Upper lobe of right lung (tissue), 1 donor: ENCODE data around the gene PM20D1. TPM values are rescaled to one million over a fixed set of nuclear protein-coding genes. Genes with fewer than 3 reads are reported as not detected.

Experiments used
- ATAC-seq: fragments of 200-7000 bp; cut with Tn5 transposase; one replicate; pipeline ENCODE4 v1.9.1; 2020; ENCODE audit warnings: mild to moderate bottlenecking, moderate library complexity
- DNase-seq: peaks from one replicate; pipeline ENCODE4 v3.0.0-alpha.2; 2020
- H3K27ac ChIP-seq: fragments of 200-600 bp; one replicate; pipeline ENCODE4 v1.8.0; 2022
- H3K27me3 ChIP-seq: fragments of 200-600 bp; one replicate; pipeline ENCODE4 v1.8.0; 2022; ENCODE audit warnings: mild to moderate bottlenecking
- H3K36me3 ChIP-seq: fragments of 200-600 bp; one replicate; pipeline ENCODE4 v1.8.0; 2022
- H3K4me1 ChIP-seq: fragments of 200-600 bp; one replicate; pipeline ENCODE4 v1.8.0; 2022
- H3K4me3 ChIP-seq: fragments of 200-600 bp; one replicate; pipeline ENCODE4 v1.8.0; 2022; ENCODE audit warnings: mild to moderate bottlenecking
- H3K9me3 ChIP-seq: fragments of 200-600 bp; one replicate; pipeline ENCODE4 v1.8.0; 2022
- intact Hi-C: fragments of 100-400 bp; cut with DNase I; formaldehyde crosslinking; loops from one replicate; pipeline ENCODE4 v1.11.0; 2022
- total RNA-seq: library from RNA; stranded (reverse); fragmentation: NEBNext Ultra II Directional; extraction: Animal tissue kit (Norgen Biotek cat#: 25700); gene quantifications from one replicate; pipeline ENCODE4 v1.2.1, GENCODE V29; 2021
- TF ChIP-seq, protein P1 (sequence below): fragments of 200-600 bp; IDR thresholded peaks from one replicate; pipeline ENCODE4 v1.8.0; 2022; ENCODE audit warnings: antibody characterized with exemption
- donor health status: DM: no; HTN: yes; CAD: no; lungs with severe emphysema.

The PM20D1 gene
- total RNA-seq, 1 donor from 2014 or later = 0.72 TPM

DNA sequence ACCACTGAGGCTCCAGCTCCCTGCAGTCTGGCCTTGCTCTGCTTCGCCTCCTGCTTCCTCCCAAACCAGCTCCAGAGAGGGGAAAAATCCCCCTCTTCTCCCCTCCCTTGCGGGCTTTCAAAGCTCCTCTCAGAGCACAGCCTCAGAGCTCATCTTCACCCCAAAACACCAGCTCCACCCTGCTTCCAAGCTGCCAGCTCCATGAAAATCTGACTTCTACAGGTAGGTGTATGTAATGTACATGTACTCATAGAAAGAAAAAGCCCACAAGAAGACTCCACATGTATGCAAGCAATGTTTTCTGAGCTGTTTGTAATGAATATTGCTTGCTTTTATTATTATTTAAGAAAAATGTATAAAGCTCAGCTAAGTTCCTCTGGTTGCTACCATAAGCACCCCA lies 45.3 kb downstream of the PM20D1 start:
- peaks cover 7% of the 10 kb centered on the region for H3K36me3 ChIP-seq
- intact Hi-C loops = no loop called here
- no peak overlapping the region for H3K27ac ChIP-seq
- no peaks in the 10 kb centered on the region for H3K27me3 ChIP-seq
- DNase-seq = no peak
- TF ChIP-seq, protein P1, sequence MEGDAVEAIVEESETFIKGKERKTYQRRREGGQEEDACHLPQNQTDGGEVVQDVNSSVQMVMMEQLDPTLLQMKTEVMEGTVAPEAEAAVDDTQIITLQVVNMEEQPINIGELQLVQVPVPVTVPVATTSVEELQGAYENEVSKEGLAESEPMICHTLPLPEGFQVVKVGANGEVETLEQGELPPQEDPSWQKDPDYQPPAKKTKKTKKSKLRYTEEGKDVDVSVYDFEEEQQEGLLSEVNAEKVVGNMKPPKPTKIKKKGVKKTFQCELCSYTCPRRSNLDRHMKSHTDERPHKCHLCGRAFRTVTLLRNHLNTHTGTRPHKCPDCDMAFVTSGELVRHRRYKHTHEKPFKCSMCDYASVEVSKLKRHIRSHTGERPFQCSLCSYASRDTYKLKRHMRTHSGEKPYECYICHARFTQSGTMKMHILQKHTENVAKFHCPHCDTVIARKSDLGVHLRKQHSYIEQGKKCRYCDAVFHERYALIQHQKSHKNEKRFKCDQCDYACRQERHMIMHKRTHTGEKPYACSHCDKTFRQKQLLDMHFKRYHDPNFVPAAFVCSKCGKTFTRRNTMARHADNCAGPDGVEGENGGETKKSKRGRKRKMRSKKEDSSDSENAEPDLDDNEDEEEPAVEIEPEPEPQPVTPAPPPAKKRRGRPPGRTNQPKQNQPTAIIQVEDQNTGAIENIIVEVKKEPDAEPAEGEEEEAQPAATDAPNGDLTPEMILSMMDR = no peak
- no peaks in the 10 kb centered on the region for H3K9me3 ChIP-seq
- H3K4me3 ChIP-seq = no peak overlapping the region
- peaks cover 19% of the 10 kb centered on the region for H3K4me1 ChIP-seq
- ATAC-seq = no peak

DNA sequence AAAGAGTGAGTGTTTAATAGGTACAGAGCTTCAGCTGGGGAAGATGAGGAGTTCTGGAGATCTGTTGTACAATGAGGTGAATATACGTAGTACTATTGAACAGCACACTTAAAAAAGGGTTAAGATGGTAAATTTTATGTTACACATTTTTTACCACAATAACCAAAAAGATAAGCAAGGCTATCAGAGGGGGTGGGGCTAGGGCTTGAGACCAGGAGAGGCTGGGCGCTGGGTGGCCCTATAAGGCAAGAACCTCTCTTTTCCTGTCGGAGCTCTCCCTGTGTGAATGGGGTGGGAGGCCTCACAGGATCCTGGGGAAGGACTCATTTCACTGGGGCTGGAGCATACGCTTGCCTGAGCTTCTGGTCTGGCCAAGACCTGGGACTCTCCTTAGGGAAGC lies 45.9 kb downstream of the PM20D1 start:
- DNase-seq (no peak), ATAC-seq (no peak)
- Histone ChIP-seq H3K4me3 (no peak overlapping the region), H3K27me3 (no peaks in the 10 kb centered on the region), H3K4me1 (peaks cover 14% of the 10 kb centered on the region), H3K27ac (no peak overlapping the region), H3K36me3 (peaks cover 12% of the 10 kb centered on the region), H3K9me3 (no peaks in the 10 kb centered on the region)
- intact Hi-C loops = no loop called here
- TF ChIP-seq, protein P1 = no peak

DNA sequence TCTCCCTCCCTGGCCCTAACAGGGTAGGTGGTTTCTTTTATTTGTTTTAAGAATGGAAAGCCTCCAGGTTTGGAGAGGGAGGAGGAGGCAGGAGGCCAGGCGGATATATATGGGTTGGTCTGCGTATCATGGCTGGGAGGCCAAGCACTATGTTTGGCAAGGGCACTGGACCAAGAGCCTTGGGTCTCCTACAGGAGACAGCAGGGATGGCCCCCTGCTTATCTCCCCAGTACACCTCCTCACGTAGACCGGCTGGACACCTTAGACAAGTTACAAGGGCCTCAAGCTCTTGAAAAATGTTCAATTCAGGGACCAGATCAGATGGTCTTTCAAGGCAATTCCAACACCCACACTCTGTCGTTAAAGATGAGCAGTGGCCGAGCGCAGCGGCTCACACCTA lies 47.9 kb downstream of the PM20D1 start:
- H3K27me3 ChIP-seq = no peaks in the 10 kb centered on the region
- TF ChIP-seq, protein P1 = no peak
- H3K9me3 ChIP-seq = no peaks in the 10 kb centered on the region
- peaks cover 14% of the 10 kb centered on the region for H3K4me1 ChIP-seq
- intact Hi-C loops = no loop called here
- DNase-seq = no peak
- no peak for ATAC-seq
- H3K27ac ChIP-seq = no peak overlapping the region
- H3K4me3 ChIP-seq = no peak overlapping the region
- H3K36me3 ChIP-seq = peaks cover 32% of the 10 kb centered on the region

DNA sequence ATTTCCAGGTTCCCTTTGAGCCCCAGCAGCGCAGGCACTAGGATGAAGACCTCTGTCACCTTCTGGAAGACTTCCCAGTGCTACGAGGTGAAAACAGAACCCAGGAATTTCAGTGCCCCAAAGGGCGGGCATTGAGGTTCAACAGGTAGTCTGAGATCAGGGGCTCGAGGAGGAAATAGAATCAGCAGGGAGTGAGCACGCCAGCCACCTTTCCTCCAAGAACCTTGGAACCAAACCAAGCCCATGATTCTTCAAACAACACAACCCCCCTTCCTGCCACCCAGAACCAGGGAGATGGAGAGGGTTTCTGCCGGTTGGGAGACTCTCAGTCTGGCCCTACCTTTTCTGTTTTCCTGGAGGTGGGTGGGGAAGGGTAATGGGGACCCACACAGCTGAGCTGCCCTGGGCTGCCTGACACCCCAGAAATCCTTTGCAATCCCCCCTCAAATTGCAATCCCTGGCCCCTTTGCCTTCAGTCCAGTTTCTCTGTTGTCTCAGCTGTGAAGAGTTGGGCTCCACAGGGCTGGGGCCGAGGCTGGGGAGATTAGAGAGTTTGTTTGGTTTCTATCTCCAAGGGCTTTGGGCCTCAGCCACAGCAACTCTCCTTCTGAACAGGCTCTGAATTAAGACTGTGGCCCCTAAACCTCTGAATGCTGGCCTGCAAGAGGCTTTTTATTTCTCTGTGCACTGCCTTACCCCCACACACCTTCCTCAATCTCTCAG lies 48.8 kb downstream of the PM20D1 start:
- H3K9me3 ChIP-seq = no peaks in the 10 kb centered on the region
- TF ChIP-seq, protein P1 = no peak
- peaks cover 11% of the 10 kb centered on the region for H3K4me1 ChIP-seq
- no peaks in the 10 kb centered on the region for H3K27me3 ChIP-seq
- peaks cover 41% of the 10 kb centered on the region for H3K36me3 ChIP-seq
- intact Hi-C loops = no loop called here
- no peak overlapping the region for H3K27ac ChIP-seq
- no peak for DNase-seq
- no peak overlapping the region for H3K4me3 ChIP-seq
- ATAC-seq = peak; percentile 54

DNA sequence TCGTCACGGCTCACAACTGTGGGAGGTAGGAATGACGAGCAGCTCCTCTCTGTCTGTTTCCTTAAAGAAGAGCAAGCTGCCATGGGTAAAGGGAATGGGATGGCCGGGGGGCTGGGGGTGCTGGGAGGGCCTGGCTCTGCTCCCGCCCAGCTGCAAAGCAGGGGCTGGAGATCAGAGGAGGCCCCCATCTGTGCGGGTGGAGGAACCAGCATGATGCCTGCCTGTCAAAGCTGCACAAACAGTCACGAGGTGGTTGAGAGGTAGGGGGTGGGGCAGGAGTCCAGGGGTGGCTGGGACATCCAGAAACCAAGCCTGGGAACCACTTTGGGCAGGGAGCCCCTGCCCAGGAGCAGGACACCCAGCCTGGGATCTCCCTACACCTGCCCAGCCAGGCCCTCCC lies 49.5 kb downstream of the PM20D1 start:
- TF ChIP-seq, protein P1 = no peak
- Histone ChIP-seq H3K27ac (no peak overlapping the region), H3K9me3 (no peaks in the 10 kb centered on the region), H3K27me3 (no peaks in the 10 kb centered on the region), H3K36me3 (peaks cover 48% of the 10 kb centered on the region), H3K4me1 (peaks cover 4% of the 10 kb centered on the region), H3K4me3 (no peak overlapping the region)
- DNase-seq (no peak), ATAC-seq (peak; percentile 18)
- intact Hi-C loops = no loop called here

DNA sequence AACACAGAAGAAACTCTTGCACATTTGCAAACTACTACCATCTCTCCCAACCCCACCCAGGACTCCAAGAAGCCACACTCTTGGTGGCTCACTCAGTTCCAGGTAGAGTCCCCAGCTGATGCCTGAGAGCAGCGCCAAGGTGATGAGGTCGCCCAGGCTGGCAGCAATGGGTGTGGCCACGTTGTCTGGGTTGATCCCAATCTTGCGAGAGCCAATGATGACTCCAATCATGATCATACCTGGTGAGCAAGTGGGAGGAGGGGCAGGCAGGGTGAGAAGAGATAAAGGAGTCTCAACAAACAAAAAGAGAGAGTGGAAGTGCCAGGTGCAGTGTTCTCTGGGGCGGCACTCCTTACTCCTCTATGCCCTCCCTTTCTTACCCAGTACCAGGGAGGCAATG lies 51.4 kb downstream of the PM20D1 start:
- TF ChIP-seq, protein P1 = no peak
- peaks cover 66% of the 10 kb centered on the region for H3K36me3 ChIP-seq
- intact Hi-C loops = loop anchor here (5.0 to 10.0 kb wide), 2 partner anchors 116 to 179 kb away; no protein-coding TSS in a partner anchor

More for the DNA sequence above, 51.4 kb downstream of the PM20D1 start:
- H3K9me3 ChIP-seq = no peaks in the 10 kb centered on the region
- DNase-seq = no peak
- ATAC-seq = no peak
- no peaks in the 10 kb centered on the region for H3K4me1 ChIP-seq
- H3K27ac ChIP-seq = no peak overlapping the region
- H3K4me3 ChIP-seq = no peak overlapping the region
- no peaks in the 10 kb centered on the region for H3K27me3 ChIP-seq
